Endodermal cell (in vitro differentiated cells): Measurements from ENCODE around the gene SLC19A1. TPM values are rescaled to one million over a fixed set of nuclear protein-coding genes. Genes with fewer than 3 reads are reported as not detected.
A peak's percentile ranks its signal among the peaks of the same experiment; 100 is the strongest.

Experiments
- DNase-seq: peaks from one replicate; pipeline ENCODE4 v3.0.0-alpha.2; 2017
- H3K27ac ChIP-seq: 2 replicates; pipeline ENCODE4 v1.5.1; 2013; ENCODE audit warnings: mild to moderate bottlenecking, low read depth, low read length, moderate library complexity
- H3K27me3 ChIP-seq: 2 replicates; pipeline ENCODE4 v1.6.1; 2013; ENCODE audit warnings: mild to moderate bottlenecking, low read length, moderate library complexity; ENCODE audit not compliant: insufficient read depth, control insufficient read depth, poor library complexity, severe bottlenecking
- H3K36me3 ChIP-seq: 2 replicates; pipeline ENCODE4 v1.7.0; 2013; ENCODE audit warnings: mild to moderate bottlenecking, low read length, moderate library complexity; ENCODE audit not compliant: control insufficient read depth, insufficient read depth
- H3K4me1 ChIP-seq: one replicate; pipeline ENCODE4 v1.7.0; 2013; ENCODE audit warnings: low read length; ENCODE audit not compliant: control insufficient read depth, insufficient read depth
- H3K4me3 ChIP-seq: 2 replicates; pipeline ENCODE4 v1.5.1; 2013; ENCODE audit warnings: mild to moderate bottlenecking, low read length, moderate library complexity
- H3K9ac ChIP-seq: 2 replicates; pipeline ENCODE4 v1.6.1; 2013; ENCODE audit warnings: mild to moderate bottlenecking, low read length, moderate library complexity; ENCODE audit not compliant: poor library complexity, severe bottlenecking; ENCODE audit errors: extremely low read depth
- H3K9me3 ChIP-seq: 2 replicates; pipeline ENCODE4 v1.6.1; 2013; ENCODE audit warnings: mild to moderate bottlenecking, low read length, moderate library complexity; ENCODE audit not compliant: control insufficient read depth
- H3K27ac Mint-ChIP-seq: 2 replicates; pipeline ENCODE4 v1.8.0; 2020; ENCODE audit warnings: mixed read lengths
- H3K27me3 Mint-ChIP-seq: 2 replicates; pipeline ENCODE4 v1.8.0; 2021; ENCODE audit warnings: mild to moderate bottlenecking, mixed read lengths; ENCODE audit not compliant: insufficient read depth
- H3K36me3 Mint-ChIP-seq: 2 replicates; pipeline ENCODE4 v1.8.0; 2020; ENCODE audit warnings: low read depth, mixed read lengths
- H3K4me1 Mint-ChIP-seq: 2 replicates; pipeline ENCODE4 v1.8.0; 2020; ENCODE audit warnings: mixed read lengths
- H3K4me3 Mint-ChIP-seq: 2 replicates; pipeline ENCODE4 v1.8.0; 2020; ENCODE audit warnings: mild to moderate bottlenecking, moderate library complexity, mixed read lengths
- H3K9me3 Mint-ChIP-seq: 2 replicates; pipeline ENCODE4 v1.8.0; 2020; ENCODE audit warnings: mild to moderate bottlenecking, mixed read lengths
- WGBS, 2 experiments: methylation state at CpG; one replicate each; pipeline versions ENCODE4 v1.1.5 to v1.1.7; 2013; ENCODE audit warnings: missing lambda C conversion rate in 2 of 2, mixed read lengths in 1 of 2; ENCODE audit not compliant: insufficient coverage in 1 of 2, insufficient read length in 1 of 2; 5-methylcytosine and 5-hydroxymethylcytosine counted together
- total RNA-seq, 2 donors: library from RNA; stranded (reverse); fragmentation: NEBNext Ultra II Directional in 1 of 2; extraction: Animal tissue kit (Norgen Biotek cat#: 25700) in 1 of 2; gene quantifications; 2 replicates in 1 of 2; 3 replicates in 1 of 2; pipeline ENCODE4 v1.2.1, GENCODE V29; 2021
- TF ChIP-seq, protein P1 (sequence below): fragments of 200-600 bp; sonication (generic); conservative IDR thresholded peaks from 2 replicates; pipeline ENCODE4 v1.5.0; 2021; ENCODE audit warnings: antibody characterized with exemption, mild to moderate bottlenecking

The SLC19A1 gene
- total RNA-seq, 2 donors from 2014 or later: 28.8 to 29.4 TPM

DNA sequence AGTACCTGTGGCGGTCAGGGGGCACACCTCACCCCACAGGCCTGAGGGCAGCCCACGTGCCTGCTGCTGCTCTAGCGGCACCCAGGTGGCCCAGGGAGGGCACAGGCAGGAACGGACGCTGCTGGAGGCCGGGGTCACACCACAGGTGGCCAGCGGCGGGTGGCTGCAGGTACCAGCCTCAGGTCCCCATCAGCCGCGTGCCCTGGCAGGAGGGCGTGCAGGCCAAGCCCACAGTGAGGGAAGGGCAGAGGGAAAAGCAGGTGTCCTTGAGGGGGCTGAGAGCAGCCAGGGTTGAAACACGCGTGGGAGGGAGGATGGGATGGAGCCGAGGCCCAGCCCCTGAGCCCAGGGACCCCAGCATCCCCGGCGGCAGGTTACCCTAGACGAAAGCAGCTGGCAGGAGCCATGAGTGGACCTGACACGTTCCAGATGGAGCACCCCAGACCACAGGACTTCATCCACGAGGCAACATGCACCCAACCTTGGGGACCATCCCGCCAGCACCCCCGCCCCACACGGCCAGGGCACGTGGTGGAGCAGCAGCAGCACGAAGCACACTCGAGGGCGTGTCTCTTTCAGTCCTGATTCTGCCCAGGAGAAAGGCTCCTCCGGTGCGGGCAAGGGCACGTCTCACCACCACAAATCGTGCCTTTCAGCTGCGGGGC, 3.7 kb downstream of the SLC19A1 start:
- Histone ChIP-seq H3K27me3 (no peaks in the 10 kb centered on the region), H3K9me3 (no peaks in the 10 kb centered on the region), H3K4me3 (no peak overlapping the region), H3K27ac (no peak overlapping the region), H3K36me3 (no peaks in the 10 kb centered on the region), H3K9ac (no peak overlapping the region), H3K4me1 (peaks cover 22% of the 10 kb centered on the region)
- DNase-seq: peak; percentile 31
- 95 to 96% methylated on average over 22 to 31 of the region's 31 CpGs for WGBS, 2 experiments
- Mint-ChIP-seq H3K27me3 (no peaks in the 10 kb centered on the region), H3K4me1 (peaks cover 9% of the 10 kb centered on the region), H3K9me3 (no peaks in the 10 kb centered on the region), H3K4me3 (no peak overlapping the region), H3K27ac (no peak overlapping the region), H3K36me3 (peaks cover 5% of the 10 kb centered on the region)
- TF ChIP-seq, protein P1, sequence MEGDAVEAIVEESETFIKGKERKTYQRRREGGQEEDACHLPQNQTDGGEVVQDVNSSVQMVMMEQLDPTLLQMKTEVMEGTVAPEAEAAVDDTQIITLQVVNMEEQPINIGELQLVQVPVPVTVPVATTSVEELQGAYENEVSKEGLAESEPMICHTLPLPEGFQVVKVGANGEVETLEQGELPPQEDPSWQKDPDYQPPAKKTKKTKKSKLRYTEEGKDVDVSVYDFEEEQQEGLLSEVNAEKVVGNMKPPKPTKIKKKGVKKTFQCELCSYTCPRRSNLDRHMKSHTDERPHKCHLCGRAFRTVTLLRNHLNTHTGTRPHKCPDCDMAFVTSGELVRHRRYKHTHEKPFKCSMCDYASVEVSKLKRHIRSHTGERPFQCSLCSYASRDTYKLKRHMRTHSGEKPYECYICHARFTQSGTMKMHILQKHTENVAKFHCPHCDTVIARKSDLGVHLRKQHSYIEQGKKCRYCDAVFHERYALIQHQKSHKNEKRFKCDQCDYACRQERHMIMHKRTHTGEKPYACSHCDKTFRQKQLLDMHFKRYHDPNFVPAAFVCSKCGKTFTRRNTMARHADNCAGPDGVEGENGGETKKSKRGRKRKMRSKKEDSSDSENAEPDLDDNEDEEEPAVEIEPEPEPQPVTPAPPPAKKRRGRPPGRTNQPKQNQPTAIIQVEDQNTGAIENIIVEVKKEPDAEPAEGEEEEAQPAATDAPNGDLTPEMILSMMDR: no peak

DNA sequence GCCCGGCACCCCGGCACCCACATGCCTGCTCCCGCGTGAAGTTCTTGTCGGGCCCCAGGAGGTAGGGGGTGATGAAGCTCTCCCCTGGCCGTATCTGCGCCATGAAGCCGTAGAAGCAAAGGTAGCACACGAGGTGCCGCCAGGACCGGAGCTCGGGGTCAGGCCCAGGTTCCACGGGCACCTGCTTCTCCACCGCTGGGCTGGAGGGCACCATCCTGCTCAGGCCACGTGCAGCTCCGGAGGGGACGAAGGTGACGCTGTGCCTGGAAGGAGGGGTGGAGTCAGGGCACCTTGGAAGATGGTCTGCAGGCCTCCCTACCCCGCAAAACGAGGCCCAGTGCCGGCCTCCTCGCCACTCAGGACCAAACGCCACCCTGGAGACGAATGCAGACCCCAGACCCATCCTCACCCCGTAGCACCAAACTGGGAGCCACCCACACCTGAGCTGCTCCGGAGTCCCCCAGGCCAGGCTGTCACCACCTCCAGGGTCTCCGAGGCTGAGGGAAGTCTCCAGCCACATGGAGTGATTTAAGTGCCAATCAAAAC, 4.4 kb downstream of the SLC19A1 start:
- Mint-ChIP-seq H3K9me3 (no peaks in the 10 kb centered on the region), H3K27me3 (no peaks in the 10 kb centered on the region), H3K4me1 (peaks cover 8% of the 10 kb centered on the region), H3K36me3 (peaks cover 5% of the 10 kb centered on the region), H3K4me3 (no peak overlapping the region), H3K27ac (no peak overlapping the region)
- Histone ChIP-seq H3K9ac (no peak overlapping the region), H3K27me3 (no peaks in the 10 kb centered on the region), H3K4me1 (peaks cover 15% of the 10 kb centered on the region), H3K27ac (no peak overlapping the region), H3K36me3 (no peaks in the 10 kb centered on the region), H3K4me3 (no peak overlapping the region), H3K9me3 (no peaks in the 10 kb centered on the region)
- TF ChIP-seq, protein P1: no peak
- whole genome bisulfite sequencing, 2 experiments: 96 to 97% methylated on average over 16 to 27 of the region's 27 CpGs
- peak; percentile 35 for DNase-seq

DNA sequence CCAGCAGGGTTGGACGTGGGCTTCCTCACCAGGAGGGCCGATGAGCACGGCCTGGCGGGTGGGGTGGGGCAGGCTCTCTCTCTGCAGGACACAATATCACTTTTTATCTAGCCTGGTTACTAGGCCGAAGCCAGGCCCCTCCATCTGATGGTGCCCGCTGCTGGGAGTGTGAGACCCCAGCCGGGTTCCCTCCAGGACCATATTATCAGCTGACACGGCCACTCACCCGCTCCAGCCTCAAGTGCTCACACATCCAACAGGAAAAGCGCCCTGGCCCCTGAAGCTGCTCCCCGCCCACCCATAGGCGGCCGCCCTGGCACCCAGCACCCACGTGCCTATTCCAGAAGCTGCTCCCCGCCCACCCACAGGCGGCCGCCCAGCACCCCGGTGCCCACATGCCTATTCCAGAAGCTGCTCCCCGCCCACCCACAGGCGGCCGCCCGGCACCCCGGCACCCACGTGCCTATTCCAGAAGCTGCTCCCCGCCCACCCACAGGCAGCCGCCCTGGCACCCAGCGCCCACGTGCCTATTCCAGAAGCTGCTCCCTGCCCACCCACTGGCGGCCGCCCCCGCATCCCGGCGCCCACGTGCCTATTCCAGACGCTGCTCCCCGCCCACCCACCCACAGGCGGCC, 5.0 kb downstream of the SLC19A1 start:
- Mint-ChIP-seq H3K36me3 (peaks cover 5% of the 10 kb centered on the region), H3K9me3 (no peaks in the 10 kb centered on the region), H3K4me1 (peaks cover 8% of the 10 kb centered on the region), H3K4me3 (no peak overlapping the region), H3K27me3 (no peaks in the 10 kb centered on the region), H3K27ac (no peak overlapping the region)
- 96 to 97% methylated on average over 5 to 37 of the region's 37 CpGs for WGBS, 2 experiments
- Histone ChIP-seq H3K27me3 (no peaks in the 10 kb centered on the region), H3K4me3 (no peak overlapping the region), H3K27ac (no peak overlapping the region), H3K9ac (no peak overlapping the region), H3K4me1 (peaks cover 13% of the 10 kb centered on the region), H3K9me3 (no peaks in the 10 kb centered on the region), H3K36me3 (no peaks in the 10 kb centered on the region)
- TF ChIP-seq, protein P1: no peak
- DNase-seq: peak; percentile 30
